IMR-90 (cell line): ENCODE measurements around the gene HORMAD1. TPM values are rescaled to one million over a fixed set of nuclear protein-coding genes. Genes with fewer than 3 reads are reported as not detected.
"Not testable (repeated sequence)": the region's sequence is repeated elsewhere in the genome, so short reads cannot be mapped to it uniquely, and the experiment has no call there.

Experiments used
- ATAC-seq: fragments of 200-7000 bp; cut with Tn5 transposase; 2 replicates; pipeline ENCODE4 v1.9.1; 2020; ENCODE audit warnings: low read depth, mild to moderate bottlenecking, moderate library complexity
- Bru-seq: library from RNA; stranded (reverse); fragments of 400-500 nt; gene quantifications from one replicate; lab custom pipeline; 2021; lab: Mats Ljungman, UMichigan
- BruChase-seq, 2 experiments: library from RNA; stranded (reverse); fragments of 400-500 nt; gene quantifications; one replicate each; lab custom pipeline; 2021; lab: Mats Ljungman, UMichigan
- BruUV-seq: library from RNA; stranded (reverse); fragments of 400-500 nt; replicated peaks from 2 replicates; lab custom pipeline; 2021; lab: Mats Ljungman, UMichigan
- CTCF ChIA-PET: fragments of 300-600 bp; formaldehyde crosslinking; extraction: SDS; loops from one replicate; lab custom pipeline; 2021; ENCODE audit warnings: antibody characterized with exemption; lab: Yijun Ruan, JAX
- POLR2A ChIA-PET: fragments of 300-600 bp; sonication (Branson Sonifier 250); formaldehyde crosslinking; loops from one replicate; lab custom pipeline; 2022; ENCODE audit warnings: antibody characterized with exemption; ENCODE audit not compliant: unreplicated experiment; lab: Charles Lee
- DNase-seq: peaks from one replicate; pipeline ENCODE4 v3.0.0; 2013
- H2AFZ ChIP-seq: replicated peaks from 2 replicates; pipeline ENCODE3; 2013; ENCODE audit warnings: low read length, mild to moderate bottlenecking; ENCODE audit not compliant: poor library complexity
- H2AK5ac ChIP-seq: 2 replicates; pipeline ENCODE4 v1.6.1; 2013; ENCODE audit warnings: low read depth, low read length, inconsistent platforms
- H2AK9ac ChIP-seq: replicated peaks from 2 replicates; pipeline ENCODE3; 2013; ENCODE audit warnings: mild to moderate bottlenecking, low read depth, low read length, moderate library complexity; ENCODE audit not compliant: poor library complexity
- H2BK120ac ChIP-seq: 2 replicates; pipeline ENCODE4 v1.6.1; 2013; ENCODE audit warnings: low read depth, low read length, inconsistent platforms
- H2BK15ac ChIP-seq: 3 replicates; pipeline ENCODE4 v1.6.1; 2013; ENCODE audit warnings: low read depth, low read length, inconsistent platforms
- H2BK20ac ChIP-seq: 2 replicates; pipeline ENCODE4 v1.6.1; 2013; ENCODE audit warnings: low read depth, mild to moderate bottlenecking, inconsistent platforms, low read length, moderate library complexity
- H2BK5ac ChIP-seq: 2 replicates; pipeline ENCODE4 v1.6.1; 2013; ENCODE audit warnings: mild to moderate bottlenecking, low read depth, low read length, inconsistent platforms; ENCODE audit not compliant: poor library complexity, severe bottlenecking
- H3K14ac ChIP-seq: replicated peaks from 2 replicates; pipeline ENCODE4 v1.6.1; 2013; ENCODE audit warnings: low read depth, low read length, inconsistent platforms
- H3K18ac ChIP-seq: 2 replicates; pipeline ENCODE4 v1.6.1; 2013; ENCODE audit warnings: low read depth, low read length, control low read depth
- H3K23ac ChIP-seq: 2 replicates; pipeline ENCODE4 v1.6.1; 2013; ENCODE audit warnings: low read depth, low read length, inconsistent platforms
- H3K27ac ChIP-seq: 2 replicates; pipeline ENCODE4 v1.5.1; 2013; ENCODE audit warnings: mild to moderate bottlenecking, control low read depth, low read length; ENCODE audit not compliant: insufficient read depth
- H3K27me3 ChIP-seq: 2 replicates; pipeline ENCODE4 v1.6.1; 2013; ENCODE audit warnings: low read length; ENCODE audit not compliant: control insufficient read depth, insufficient read depth
- H3K36me3 ChIP-seq: 2 replicates; pipeline ENCODE4 v1.6.1; 2013; ENCODE audit warnings: low read length, mixed read lengths; ENCODE audit not compliant: control insufficient read depth, insufficient read depth
- H3K4ac ChIP-seq: 2 replicates; pipeline ENCODE4 v1.6.1; 2013; ENCODE audit warnings: low read depth, low read length, inconsistent platforms
- H3K4me1 ChIP-seq: 2 replicates; pipeline ENCODE4 v1.6.1; 2013; ENCODE audit warnings: low read length, mixed read lengths; ENCODE audit not compliant: control insufficient read depth, insufficient read depth
- H3K4me2 ChIP-seq: 2 replicates; pipeline ENCODE4 v1.6.1; 2013; ENCODE audit warnings: low read depth, mild to moderate bottlenecking, control low read depth, low read length, moderate library complexity
- H3K4me3 ChIP-seq: 2 replicates; pipeline ENCODE4 v1.5.1; 2013; ENCODE audit warnings: low read depth, mild to moderate bottlenecking, control low read depth, low read length, moderate library complexity; ENCODE audit not compliant: insufficient read depth
- H3K56ac ChIP-seq: 2 replicates; pipeline ENCODE4 v1.6.1; 2013; ENCODE audit warnings: low read length, inconsistent platforms; ENCODE audit not compliant: insufficient read depth; ENCODE audit errors: extremely low read depth
- H3K79me1 ChIP-seq, 2 experiments: 2 replicates each; pipeline ENCODE4 v1.6.1; 2013; ENCODE audit warnings: low read length in 2 of 2, inconsistent platforms in 1 of 2, low read depth in 1 of 2
- H3K9ac ChIP-seq: 2 replicates; pipeline ENCODE4 v1.6.1; 2013; ENCODE audit warnings: low read depth, low read length, control low read depth
- H3K9me1 ChIP-seq: 2 replicates; pipeline ENCODE4 v1.6.1; 2013; ENCODE audit warnings: low read length, inconsistent platforms; ENCODE audit not compliant: insufficient read depth
- H3K9me3 ChIP-seq: 2 replicates; pipeline ENCODE4 v1.6.1; 2013; ENCODE audit warnings: low read length; ENCODE audit not compliant: control insufficient read depth, insufficient read depth
- H4K20me1 ChIP-seq: 2 replicates; pipeline ENCODE4 v1.6.1; 2013; ENCODE audit warnings: low read length, inconsistent platforms; ENCODE audit not compliant: insufficient read depth
- H4K5ac ChIP-seq: 2 replicates; pipeline ENCODE4 v1.6.1; 2013; ENCODE audit warnings: mild to moderate bottlenecking, low read depth, low read length, control low read depth
- H4K8ac ChIP-seq, 2 experiments: 2 replicates each; pipeline ENCODE4 v1.6.1; 2013; ENCODE audit warnings: low read depth in 2 of 2, low read length in 2 of 2, control low read depth in 1 of 2, inconsistent platforms in 1 of 2
- H4K91ac ChIP-seq: 2 replicates; pipeline ENCODE4 v1.6.1; 2013; ENCODE audit warnings: low read depth, low read length, inconsistent platforms; ENCODE audit not compliant: insufficient read depth
- MAFK ChIP-seq: IDR thresholded peaks from 2 replicates; pipeline ENCODE4 v1.6.1; 2012; ENCODE audit warnings: low read depth, low read length, improper control_type of control experiment
- MAZ ChIP-seq: IDR thresholded peaks from 2 replicates; pipeline ENCODE4 v1.6.1; 2012; ENCODE audit warnings: low read depth, mild to moderate bottlenecking, low read length, improper control_type of control experiment, moderate library complexity, borderline replicate concordance
- MXI1 ChIP-seq: IDR thresholded peaks from 2 replicates; pipeline ENCODE4 v1.6.1; 2012; ENCODE audit warnings: low read depth, mild to moderate bottlenecking, low read length, moderate library complexity, borderline replicate concordance
- NFE2L2 ChIP-seq: fragments of 150-350 bp; IDR thresholded peaks from 2 replicates; pipeline ENCODE4 v1.6.1; 2016; ENCODE audit warnings: low read depth, mild to moderate bottlenecking, low read length
- WGBS, 2 experiments: methylation state at CpG; one replicate each; pipeline versions ENCODE4 v1.1.5 to v1.1.7; 2013; ENCODE audit warnings: missing lambda C conversion rate in 2 of 2; ENCODE audit not compliant: insufficient read length in 1 of 2; ENCODE audit errors: extremely low coverage in 2 of 2; 5-methylcytosine and 5-hydroxymethylcytosine counted together
- dilution Hi-C: fragments of 300-500 bp; cut with HindIII; formaldehyde crosslinking; loops from one replicate; pipeline ENCODE4 v1.14.3; 2018; ENCODE audit warnings: low sequenced_read_pairs; ENCODE audit not compliant: unreplicated experiment
- in situ Hi-C: fragments of 300-500 bp; cut with MboI; formaldehyde crosslinking; loops from 3 replicates; pipeline ENCODE4 v1.14.3; 2019; ENCODE audit warnings: low sequenced_read_pairs, inconsistent platforms, mixed read lengths
- intact Hi-C: fragments of 100-400 bp; cut with micrococcal nuclease; formaldehyde crosslinking; loops from 2 replicates; pipeline ENCODE4 v1.10.0; 2022
- long read RNA-seq: library from polyadenylated mRNA; unstranded; transcript quantifications from one replicate; pipeline ENCODE4 v2.0.0, GENCODE V29; 2021; ENCODE audit not compliant: unreplicated experiment
- polyA plus RNA-seq, 3 experiments: library from polyadenylated mRNA; depleted of rRNA; stranded (reverse); fragments of >200 nt; gene quantifications; 2 replicates each; pipeline ENCODE4 v1.2.3, GENCODE V29; 2012; ENCODE audit warnings: low replicate concordance in 1 of 3
- total RNA-seq: library from RNA; depleted of rRNA; stranded (reverse); fragments of >200 nt; gene quantifications from 2 replicates; pipeline ENCODE4 v1.2.3, GENCODE V29; 2012; rRNA removed

The HORMAD1 gene
- total RNA-seq (not detected in 2 replicates), polyA plus RNA-seq (2012; rRNA removed) (not detected in 2 replicates), Bru-seq, nascent RNA (percentile 13 among the genes with signal in this experiment), BruChase-seq, experiment 1, labeled RNA remaining after a 6-hour chase (percentile 23 among the genes with signal in this experiment), BruChase-seq, experiment 2, labeled RNA remaining after a 2-hour chase (percentile 23 among the genes with signal in this experiment)
- not detected in 2 replicates for polyA plus RNA-seq (2012; cell fraction: cytosol; rRNA removed)
- not detected in 2 replicates for polyA plus RNA-seq (2012; cell fraction: nucleus; rRNA removed; ENCODE audit: low replicate concordance)
- long read RNA-seq = 0 reads

GRCh38 chr1:150720703-150721102 is at the start of gene HORMAD1:
TSS of gene HORMAD1 (minus strand) at chr1:150720895. CDS start at chr1:150719505, 1,390 bp downstream.
- BruUV-seq = no TSS peak
- dilution Hi-C loops = no loop called here

DNA sequence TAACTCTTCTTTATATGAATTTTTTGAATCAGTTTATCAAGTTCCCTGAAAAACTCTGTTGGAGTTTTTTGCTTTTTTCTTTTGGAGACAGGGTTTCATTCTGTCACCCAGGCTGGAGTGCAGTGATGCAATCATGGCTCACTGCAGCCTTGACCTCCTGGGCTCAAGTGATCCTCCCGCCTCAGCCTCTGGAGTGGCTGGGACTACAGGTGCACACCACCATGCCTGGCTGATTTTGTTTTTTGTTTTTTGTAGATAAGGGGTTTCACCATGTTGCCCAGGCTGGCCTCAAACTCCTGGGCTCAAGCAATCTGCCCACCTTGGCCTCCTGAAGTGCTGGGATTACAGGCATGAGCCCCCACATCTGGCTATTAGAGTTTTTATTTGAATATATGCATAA is 47.0 kb upstream of the HORMAD1 start:
- ATAC-seq, H4K91ac ChIP-seq, H3K23ac ChIP-seq, H4K8ac ChIP-seq, POLR2A ChIA-PET, intact Hi-C loops, H3K4ac ChIP-seq, DNase-seq, H3K27me3 ChIP-seq, H3K9ac ChIP-seq, H2AK9ac ChIP-seq, H4K20me1 ChIP-seq, H3K27ac ChIP-seq, H4K5ac ChIP-seq, H3K9me1 ChIP-seq, H2BK5ac ChIP-seq, dilution Hi-C loops, H3K14ac ChIP-seq, H2BK15ac ChIP-seq, H2BK20ac ChIP-seq, H2BK120ac ChIP-seq, H3K56ac ChIP-seq, H2AFZ ChIP-seq, in situ Hi-C loops, H3K4me2 ChIP-seq, H3K4me3 ChIP-seq, BruUV-seq, H3K36me3 ChIP-seq, H3K79me1 ChIP-seq, H3K18ac ChIP-seq, H3K9me3 ChIP-seq: not testable (repeated sequence)
- H2AK5ac ChIP-seq = 0 out of 2 replicates have a peak overlapping the region, but pooled peaks have one; percentile 3
- peaks cover 11% of the 10 kb centered on the region for H3K4me1 ChIP-seq
- no CpG with 5 or more reads among the region's 1 CpG for WGBS, 2 experiments
- CTCF ChIA-PET = interaction anchor here (1.0 kb wide), 1 partner anchor 12 kb away, joined by 3 read pairs; no protein-coding TSS in a partner anchor

More at GRCh38 chr1:150720703-150721102, at the start of gene HORMAD1:
- Histone ChIP-seq H2BK20ac (no peak within 1 kb of the TSS), H2BK5ac (no peak within 1 kb of the TSS), H3K9me1 (no peaks in the 10 kb centered on the region), H2AK9ac (no peak within 1 kb of the TSS), H3K4ac (no peak within 1 kb of the TSS), H3K14ac (no peak within 1 kb of the TSS), H3K4me1 (no peaks in the 10 kb centered on the region), H3K9ac (no peak within 1 kb of the TSS), H2AFZ (peak within 1 kb of the TSS; percentile 70), H3K4me3 (no peak within 1 kb of the TSS), H4K20me1 (no peaks in the 10 kb centered on the region), H3K27me3 (no peaks in the 10 kb centered on the region), H3K4me2 (no peak within 1 kb of the TSS), H3K9me3 (no peaks in the 10 kb centered on the region), H4K91ac (no peak within 1 kb of the TSS), H3K36me3 (no peaks in the 10 kb centered on the region), H2AK5ac (no peak within 1 kb of the TSS), H3K56ac (no peak within 1 kb of the TSS), H4K8ac (no peak within 1 kb of the TSS), H2BK120ac (no peak within 1 kb of the TSS), H3K23ac (no peak within 1 kb of the TSS), H2BK15ac (no peak within 1 kb of the TSS), H3K27ac (no peak within 1 kb of the TSS), H4K5ac (no peak within 1 kb of the TSS), H3K79me1 (no peaks in the 10 kb centered on the region), H3K18ac (no peak within 1 kb of the TSS)
- CTCF ChIA-PET = no interaction called here
- 91% methylated on average over 16 of the region's 24 CpGs; no CpG with 5 or more reads in 1 of the 2 experiments for WGBS, 2 experiments
- DNase-seq (no peak), ATAC-seq (no peak)
- POLR2A ChIA-PET = no interaction called here
- intact Hi-C loops = no loop called here
- TF ChIP-seq MXI1 (no peak), MAZ (no peak), NFE2L2 (no peak), MAFK (no peak)
- in situ Hi-C loops = no loop called here
